CD14-positive monocyte (primary cell): Measurements from ENCODE around the gene STK4. TPM values are rescaled to one million over a fixed set of nuclear protein-coding genes. Genes with fewer than 3 reads are reported as not detected.

Experiments used
- DNase-seq, 3 donors: peaks; one replicate each; pipeline ENCODE4 v3.0.0-alpha.2; 2011 to 2022
- H2AFZ ChIP-seq: 2 replicates; pipeline ENCODE4 v1.6.0; 2012; ENCODE audit warnings: mild to moderate bottlenecking, low read depth, low read length, inconsistent platforms; ENCODE audit not compliant: insufficient read depth, poor library complexity, severe bottlenecking
- H3K27ac ChIP-seq, 2 donors: 1 replicate in 1 of 2; 2 replicates in 1 of 2; pipeline ENCODE4 v1.5.1; 2012 to 2013; ENCODE audit warnings: low read length in 2 of 2, control low read depth in 1 of 2, inconsistent platforms in 1 of 2, low read depth in 1 of 2, mild to moderate bottlenecking in 1 of 2
- H3K27me3 ChIP-seq, 2 donors: one replicate each; pipeline versions ENCODE4 v1.6.0 to v1.6.1; 2011 to 2013; ENCODE audit warnings: low read length in 2 of 2; ENCODE audit not compliant: control insufficient read depth in 2 of 2, insufficient read depth in 2 of 2
- H3K36me3 ChIP-seq, 2 donors: replicated peaks in 1 of 2; 1 replicate in 1 of 2; 2 replicates in 1 of 2; pipeline versions ENCODE4 v1.5.1 to v1.6.1; 2012 to 2013; ENCODE audit warnings: low read length in 2 of 2, control low read depth in 1 of 2, inconsistent platforms in 1 of 2, mild to moderate bottlenecking in 1 of 2; ENCODE audit not compliant: insufficient read depth in 2 of 2, control insufficient read depth in 1 of 2
- H3K4me1 ChIP-seq, 2 donors: 1 replicate in 1 of 2; 2 replicates in 1 of 2; pipeline versions ENCODE4 v1.5.1 to v1.6.1; 2012 to 2013; ENCODE audit warnings: low read length in 2 of 2, control low read depth in 1 of 2, inconsistent platforms in 1 of 2, mild to moderate bottlenecking in 1 of 2, moderate library complexity in 1 of 2; ENCODE audit not compliant: insufficient read depth in 2 of 2, control insufficient read depth in 1 of 2
- H3K4me2 ChIP-seq: replicated peaks from 2 replicates; pipeline ENCODE3; 2012; ENCODE audit warnings: low read length, moderate library complexity, mild to moderate bottlenecking; ENCODE audit not compliant: poor library complexity, severe bottlenecking; ENCODE audit errors: extremely low read depth
- H3K4me3 ChIP-seq, 3 experiments: fragments of 200-600 bp in 1 of 3; sonication (generic) in 1 of 3; replicated peaks in 1 of 3; 1 replicate in 2 of 3; 2 replicates in 1 of 3; pipeline ENCODE4 v1.5.1; 2011 to 2013; ENCODE audit warnings: low read length in 3 of 3, mild to moderate bottlenecking in 3 of 3, control low read depth in 2 of 3, low read depth in 2 of 3, inconsistent platforms in 1 of 3, moderate library complexity in 1 of 3
- H3K79me2 ChIP-seq: 2 replicates; pipeline ENCODE4 v1.6.0; 2012; ENCODE audit warnings: mild to moderate bottlenecking, control low read depth, inconsistent platforms, low read length, moderate library complexity; ENCODE audit not compliant: insufficient read depth
- H3K9ac ChIP-seq: 2 replicates; pipeline ENCODE4 v1.6.0; 2017; ENCODE audit warnings: low read length, mild to moderate bottlenecking; ENCODE audit not compliant: insufficient read depth, poor library complexity, severe bottlenecking
- H3K9me3 ChIP-seq, 2 donors: replicated peaks in 1 of 2; 1 replicate in 1 of 2; 2 replicates in 1 of 2; pipeline versions ENCODE4 v1.5.1 to v1.6.1; 2012 to 2013; ENCODE audit warnings: low read length in 2 of 2, control low read depth in 1 of 2; ENCODE audit not compliant: control insufficient read depth in 1 of 2, insufficient read depth in 1 of 2
- H4K20me1 ChIP-seq: 2 replicates; pipeline ENCODE4 v1.6.0; 2012; ENCODE audit warnings: mild to moderate bottlenecking, low read length, control low read depth, moderate library complexity; ENCODE audit not compliant: insufficient read depth
- H3K27ac Mint-ChIP-seq, 7 donors: one replicate each; pipeline ENCODE4 v1.8.0; 2020; ENCODE audit warnings: mild to moderate bottlenecking in 7 of 7, mixed read lengths in 7 of 7, moderate library complexity in 6 of 7, inconsistent platforms in 2 of 7
- H3K27me3 Mint-ChIP-seq, 3 donors: one replicate each; pipeline ENCODE4 v1.8.0; 2021 to 2022; ENCODE audit warnings: low read depth in 3 of 3, mild to moderate bottlenecking in 3 of 3, mixed read lengths in 3 of 3, moderate library complexity in 3 of 3, inconsistent platforms in 1 of 3
- H3K36me3 Mint-ChIP-seq, 2 donors: one replicate each; pipeline ENCODE4 v1.8.0; 2020; ENCODE audit warnings: mixed read lengths in 2 of 2, inconsistent platforms in 1 of 2, mild to moderate bottlenecking in 1 of 2
- H3K4me1 Mint-ChIP-seq: one replicate; pipeline ENCODE4 v1.8.0; 2020; ENCODE audit warnings: mild to moderate bottlenecking, mixed read lengths
- H3K4me3 Mint-ChIP-seq, 2 donors: one replicate each; pipeline ENCODE4 v1.8.0; 2020; ENCODE audit warnings: mild to moderate bottlenecking in 2 of 2, mixed read lengths in 2 of 2, moderate library complexity in 1 of 2
- H3K9me3 Mint-ChIP-seq, 7 donors: one replicate each; pipeline ENCODE4 v1.8.0; 2020 to 2022; ENCODE audit warnings: mixed read lengths in 7 of 7, mild to moderate bottlenecking in 6 of 7, moderate library complexity in 6 of 7, inconsistent platforms in 2 of 7
- CTCF ChIP-seq: fragments of 200-600 bp; IDR thresholded peaks from one replicate; pipeline ENCODE4 v1.8.0; 2022; ENCODE audit warnings: antibody characterized with exemption, mild to moderate bottlenecking
- WGBS: methylation state at CpG from one replicate; pipeline ENCODE4 v1.1.5; 2013; ENCODE audit warnings: missing lambda C conversion rate; ENCODE audit not compliant: insufficient coverage; 5-methylcytosine and 5-hydroxymethylcytosine counted together
- intact Hi-C, 2 donors: fragments of 100-400 bp; cut with micrococcal nuclease; formaldehyde crosslinking; loops; one replicate each; pipeline versions ENCODE4 v1.15.0 to v1.15.1; 2023
- polyA plus RNA-seq, 3 donors: library from polyadenylated mRNA; depleted of rRNA in 1 of 3; unstranded in 2 of 3; stranded (reverse) in 1 of 3; fragments of 300-500 nt in 2 of 3; fragments of >200 nt in 1 of 3; fragmentation: Illumina TruSeq in 2 of 3; gene quantifications; 1 replicate in 2 of 3; 2 replicates in 1 of 3; pipeline ENCODE4 v1.2.3, GENCODE V29; 2012 to 2021

The STK4 gene
- polyA plus RNA-seq, 3 donors = 53.0 to 123 (median 69.9) TPM

GRCh38 chr20:45028424-45029136 lies 62.3 kb downstream of the STK4 start:
- 100% methylated on average over 2 of the region's 6 CpGs for WGBS
- no peak for DNase-seq
- Mint-ChIP-seq H3K27me3 (no peaks in the 10 kb centered on the region), H3K36me3 (peaks cover 72 to 93% of the 10 kb centered on the region in 2 donors), H3K4me1 (no peaks in the 10 kb centered on the region), H3K27ac (peak overlapping the region in 1 of 7 donors; percentile 28), H3K9me3 (no peaks in the 10 kb centered on the region), H3K4me3 (no peak overlapping the region)
- no peak for TF ChIP-seq CTCF
- Histone ChIP-seq H3K4me1 (no peaks in the 10 kb centered on the region), H3K27me3 (no peaks in the 10 kb centered on the region), H3K36me3 (peaks cover 68 to 98% of the 10 kb centered on the region in 2 donors), H3K4me2 (no peak overlapping the region), H3K4me3 (no peak overlapping the region), H3K79me2 (peaks cover 68% of the 10 kb centered on the region), H3K9me3 (no peaks in the 10 kb centered on the region), H4K20me1 (peaks cover 98% of the 10 kb centered on the region), H3K9ac (no peak overlapping the region), H2AFZ (no peak overlapping the region), H3K27ac (no peak overlapping the region)
- intact Hi-C loops = no loop called here

GRCh38 chr20:45029884-45030283 lies 63.6 kb downstream of the STK4 start:
- no peaks in the 10 kb centered on the region for H3K4me1 ChIP-seq
- peaks cover 67 to 86% of the 10 kb centered on the region in 2 donors for H3K36me3 Mint-ChIP-seq
- H3K79me2 ChIP-seq = peaks cover 71% of the 10 kb centered on the region

More at GRCh38 chr20:45029884-45030283, 63.6 kb downstream of the STK4 start:
- 100% methylated on average over 1 of the region's 3 CpGs for WGBS
- H3K27me3 ChIP-seq = no peaks in the 10 kb centered on the region
- no peak overlapping the region for H3K27ac ChIP-seq
- H3K36me3 ChIP-seq = peaks cover 63 to 92% of the 10 kb centered on the region in 2 donors
- Mint-ChIP-seq H3K9me3 (no peaks in the 10 kb centered on the region), H3K4me3 (no peak overlapping the region), H3K27ac (peak overlapping the region in 2 of 7 donors; percentile 25 to 75), H3K27me3 (no peaks in the 10 kb centered on the region), H3K4me1 (peaks cover 1% of the 10 kb centered on the region)
- H3K4me2 ChIP-seq = no peak overlapping the region
- H4K20me1 ChIP-seq = peaks cover 94% of the 10 kb centered on the region
- TF ChIP-seq CTCF = no peak
- H3K9ac ChIP-seq = no peak overlapping the region
- no peak overlapping the region for H2AFZ ChIP-seq
- H3K4me3 ChIP-seq = no peak overlapping the region
- intact Hi-C loops = no loop called here
- no peaks in the 10 kb centered on the region for H3K9me3 ChIP-seq
- no peak for DNase-seq
